ENCODE results near the gene PPEF1.
A peak's percentile ranks its signal among the peaks of the same experiment; 100 is the strongest.
"Not testable (repeated sequence)": the region's sequence is repeated elsewhere in the genome, so short reads cannot be mapped to it uniquely, and the experiment has no call there.

The PPEF1 gene

GRCh38 chrX:18702362-18703195, 4.9 kb upstream of the PPEF1 start:
- DNase-seq (ENCODE audit: low read depth), result peak; percentile 57

- no peak for DNase-seq (ENCODE audit: low read depth)
These were observed 2.4 kb downstream of the PPEF1 start for GRCh38 chrX:18709833-18710232.

GRCh38 chrX:18714910-18715309, 7.5 kb downstream of the PPEF1 start:
- DNase-seq (ENCODE audit: low read depth), result no peak

GRCh38 chrX:18719852-18720251, 12.4 kb downstream of the PPEF1 start:
- no peak for DNase-seq (ENCODE audit: low read depth)

GRCh38 chrX:18721683-18722499, 14.4 kb downstream of the PPEF1 start:
- no peak for DNase-seq (ENCODE audit: low read depth)

- DNase-seq (ENCODE audit: low read depth), result no peak
These were observed 15.1 kb downstream of the PPEF1 start for GRCh38 chrX:18722500-18723071.

GRCh38 chrX:18725310-18725943, 18.0 kb downstream of the PPEF1 start:
- no peak for DNase-seq (ENCODE audit: low read depth)

GRCh38 chrX:18733287-18733686, 25.8 kb downstream of the PPEF1 start:
- DNase-seq (ENCODE audit: low read depth), result no peak

- DNase-seq (ENCODE audit: low read depth), result not testable (repeated sequence)
These were observed 32.2 kb downstream of the PPEF1 start for GRCh38 chrX:18739609-18740008.

- DNase-seq (ENCODE audit: low read depth), result no peak
These were observed 41.1 kb downstream of the PPEF1 start for GRCh38 chrX:18748499-18748898.

- no peak for DNase-seq (ENCODE audit: low read depth)
These were observed 46.2 kb downstream of the PPEF1 start for GRCh38 chrX:18753631-18754030.

GRCh38 chrX:18755651-18756050, 48.2 kb downstream of the PPEF1 start:
- no peak for DNase-seq (ENCODE audit: low read depth)

GRCh38 chrX:18757956-18758932, 50.8 kb downstream of the PPEF1 start:
- DNase-seq (ENCODE audit: low read depth), result no peak

GRCh38 chrX:18761750-18762149, 54.3 kb downstream of the PPEF1 start:
- DNase-seq (ENCODE audit: low read depth), result no peak

GRCh38 chrX:18763106-18763505, 55.7 kb downstream of the PPEF1 start:
- not testable (repeated sequence) for DNase-seq (ENCODE audit: low read depth)

GRCh38 chrX:18769364-18769763, 61.9 kb downstream of the PPEF1 start:
- no peak for DNase-seq (ENCODE audit: low read depth)

GRCh38 chrX:18769812-18770573, 62.5 kb downstream of the PPEF1 start:
- DNase-seq (ENCODE audit: low read depth), result no peak

- no peak for DNase-seq (ENCODE audit: low read depth)
These were observed 82.5 kb downstream of the PPEF1 start for GRCh38 chrX:18789916-18790315.

GRCh38 chrX:18792828-18793227, 85.4 kb downstream of the PPEF1 start:
- no peak for DNase-seq (ENCODE audit: low read depth)

- DNase-seq (ENCODE audit: low read depth), result no peak
These were observed 86.2 kb downstream of the PPEF1 start for GRCh38 chrX:18793601-18794089.
